Measurements from ENCODE around the gene GLRB. TPM values are rescaled to one million over a fixed set of nuclear protein-coding genes. Genes with fewer than 3 reads are reported as not detected.

Gene GLRB
- total RNA-seq = 11.7 and 31.9 TPM in 2 replicates

GRCh38 chr4:157075811-157076577, at the start of gene GLRB:
Gene GLRB (plus strand): TSS chr4:157076150. CDS start chr4:157078025, 1,875 bp downstream.

GRCh38 chr4:157220371-157220881, 144.5 kb downstream of the GLRB start, which contains the start of gene GRIA2:
Gene GRIA2 (plus strand): TSS chr4:157220728. CDS start chr4:157221043, 315 bp downstream.

Other genes starting within 250 kb of the GLRB start
- 53.3 and 67.9 TPM in 2 replicates for gene PDGFC, start 104.4 kb upstream of the GLRB start, total RNA-seq
- gene GRIA2, start 144.6 kb downstream of the GLRB start, total RNA-seq = under 0.01 TPM in 1 of 2 replicates, not detected in the other

Data from regular cardiac myocyte (primary cell).